C4-2B (cell line): ENCODE data around the gene GFOD1.

Experiments
- CTCF ChIP-seq: fragments of 450-650 bp; conservative IDR thresholded peaks from 2 replicates; pipeline ENCODE4 v1.5.1; 2017; ENCODE audit warnings: mild to moderate bottlenecking
- ZFX ChIP-seq: fragments of 450-650 bp; IDR thresholded peaks from 2 replicates; pipeline ENCODE4 v1.6.1; 2017

- TF ChIP-seq CTCF (no peak), ZFX (no peak)
Measured at GRCh38 chr6:13413466-13413862, 73.9 kb downstream of the GFOD1 start.
